ENCODE measurements around the gene TTLL3. TPM values are rescaled to one million over a fixed set of nuclear protein-coding genes. Genes with fewer than 3 reads are reported as not detected.
A peak's percentile ranks its signal among the peaks of the same experiment; 100 is the strongest.

TTLL3 gene
- polyA plus RNA-seq, 1 of the 3 experiments (the other 2 are of a cell fraction): 41.6 TPM

- no peak for TF ChIP-seq FOXJ3 (CRISPR knock-in tag; IDR thresholded peaks at IDR 0.05)
- TF ChIP-seq USF2 (IDR thresholded peaks at IDR 0.05; ENCODE audit: borderline replicate concordance, low read depth, low read length): no peak
- no peak for TF ChIP-seq YY1 (IDR thresholded peaks at IDR 0.05; ENCODE audit: low read depth)
- TF ChIP-seq EP300 (IDR thresholded peaks at IDR 0.05; ENCODE audit: borderline replicate concordance in 1 of 2, low read depth in 1 of 2, low read length in 1 of 2): peak in 1 of 2 experiments; percentile 32; a peak in 1 of 4 replicates
- peak; percentile 79 for TF ChIP-seq JUND (IDR thresholded peaks at IDR 0.05)
These were observed 74.6 kb downstream of the TTLL3 start (continued) for GRCh38 chr3:9884555-9885165.

Other genes starting within 250 kb of the TTLL3 start
- 29.3 and 37.1 TPM in 2 replicates for gene MTMR14, start 160.8 kb upstream of the TTLL3 start, polyA plus RNA-seq (2012; rRNA removed)
- 0.03 and 0.06 TPM in 2 replicates for gene CPNE9, start 106.4 kb upstream of the TTLL3 start, polyA plus RNA-seq (2012; rRNA removed)
- gene BRPF1, start 78.5 kb upstream of the TTLL3 start, polyA plus RNA-seq (2012; rRNA removed): 12.0 and 13.0 TPM in 2 replicates
- gene OGG1, start 60.3 kb upstream of the TTLL3 start, polyA plus RNA-seq (2012; rRNA removed): 26.8 and 30.9 TPM in 2 replicates
- 44.9 and 47.1 TPM in 2 replicates for gene CAMK1, start 40.3 kb upstream of the TTLL3 start, polyA plus RNA-seq (2012; rRNA removed)
- 84.1 and 102 TPM in 2 replicates for gene TADA3, start 17.8 kb upstream of the TTLL3 start, polyA plus RNA-seq (2012; rRNA removed)
- 220 and 233 TPM in 2 replicates for gene ARPC4, start 17.2 kb upstream of the TTLL3 start, polyA plus RNA-seq (2012; rRNA removed)
- 43.4 and 48.0 TPM in 2 replicates for gene RPUSD3, start 33.7 kb downstream of the TTLL3 start, polyA plus RNA-seq (2012; rRNA removed)
- 0.11 TPM in 1 of 2 replicates, not detected in the other for gene CIDEC, start 70.0 kb downstream of the TTLL3 start, polyA plus RNA-seq (2012; rRNA removed)
- gene JAGN1, start 80.3 kb downstream of the TTLL3 start, polyA plus RNA-seq (2012; rRNA removed): 40.9 and 41.6 TPM in 2 replicates
- 0.76 and 0.95 TPM in 2 replicates for gene IL17RE, start 92.6 kb downstream of the TTLL3 start, polyA plus RNA-seq (2012; rRNA removed)
- 17.3 and 17.9 TPM in 2 replicates for gene IL17RC, start 106.8 kb downstream of the TTLL3 start, polyA plus RNA-seq (2012; rRNA removed)
- gene CRELD1, start 123.6 kb downstream of the TTLL3 start, polyA plus RNA-seq (2012; rRNA removed): 77.6 and 86.9 TPM in 2 replicates
- 3.9 and 5.5 TPM in 2 replicates for gene PRRT3, start 142.1 kb downstream of the TTLL3 start, polyA plus RNA-seq (2012; rRNA removed)
- gene EMC3, start 176.6 kb downstream of the TTLL3 start, polyA plus RNA-seq (2012; rRNA removed): 113 and 123 TPM in 2 replicates
- 7.3 and 9.6 TPM in 2 replicates for gene FANCD2, start 216.2 kb downstream of the TTLL3 start, polyA plus RNA-seq (2012; rRNA removed)